SU-DHL-6 (cell line): Measurements from ENCODE around the gene ASTN1.

ENCODE experiments used
- H2AFZ ChIP-seq: fragments of 200-600 bp; sonication (generic); 2 replicates; pipeline ENCODE4 v1.6.1; 2014; ENCODE audit warnings: low read depth, mild to moderate bottlenecking, moderate library complexity, mixed read lengths, antibody characterized with exemption, low read length; ENCODE audit not compliant: severe bottlenecking
- H3F3A ChIP-seq: fragments of 200-600 bp; shearing (Covaris generic); 2 replicates; pipeline ENCODE4 v1.6.0; 2016; ENCODE audit warnings: antibody characterized with exemption, mild to moderate bottlenecking; ENCODE audit not compliant: insufficient read depth
- H3K27ac ChIP-seq: fragments of 200-600 bp; sonication (generic); 2 replicates; pipeline ENCODE4 v1.5.1; 2016; ENCODE audit warnings: low read depth, mild to moderate bottlenecking, low read length, moderate library complexity, mixed read lengths
- H3K27me3 ChIP-seq: fragments of 200-600 bp; sonication (generic), shearing (Covaris generic); 2 replicates; pipeline ENCODE4 v1.6.0; 2014; ENCODE audit warnings: mild to moderate bottlenecking, low read length
- H3K36me3 ChIP-seq: fragments of 200-600 bp; sonication (generic); 2 replicates; pipeline ENCODE4 v1.6.1; 2014; ENCODE audit warnings: mild to moderate bottlenecking, low read length, mixed read lengths
- H3K4me2 ChIP-seq: fragments of 300-600, 200-600 bp; shearing (Covaris generic), sonication (generic); 2 replicates; pipeline ENCODE4 v1.6.0; 2014; ENCODE audit warnings: low read length, low read depth, mild to moderate bottlenecking; ENCODE audit not compliant: poor library complexity, severe bottlenecking
- H3K4me3 ChIP-seq: fragments of 200-600 bp; sonication (generic); 2 replicates; pipeline ENCODE4 v1.5.1; 2014; ENCODE audit warnings: antibody characterized with exemption, low read length, mild to moderate bottlenecking, mixed read lengths; ENCODE audit not compliant: insufficient read depth, poor library complexity, severe bottlenecking
- H3K79me2 ChIP-seq: fragments of 200-600 bp; sonication (generic); 2 replicates; pipeline ENCODE4 v1.6.1; 2014; ENCODE audit warnings: mild to moderate bottlenecking, low read length, moderate library complexity; ENCODE audit not compliant: insufficient read depth
- H3K9ac ChIP-seq: fragments of 200-600 bp; sonication (generic); 2 replicates; pipeline ENCODE4 v1.7.0; 2014; ENCODE audit warnings: mild to moderate bottlenecking, low read length
- H3K9me2 ChIP-seq: fragments of 200-600 bp; sonication (generic); replicated peaks from 2 replicates; pipeline ENCODE4 v1.6.1; 2014; ENCODE audit warnings: low read length; ENCODE audit not compliant: insufficient read depth
- H3K9me3 ChIP-seq: fragments of 200-600 bp; sonication (generic); 2 replicates; pipeline ENCODE4 v1.6.1; 2014; ENCODE audit warnings: low read length, mixed read lengths; ENCODE audit not compliant: insufficient read depth
- H4K20me1 ChIP-seq: fragments of 200-600 bp; sonication (generic); 2 replicates; pipeline ENCODE4 v1.6.1; 2014; ENCODE audit warnings: low read depth, mild to moderate bottlenecking, antibody characterized with exemption, low read length, moderate library complexity, mixed read lengths
- EZH2phosphoT487 ChIP-seq: fragments of 200-600 bp; sonication (generic), shearing (Covaris generic); conservative IDR thresholded peaks from 2 replicates; pipeline ENCODE4 v1.6.1; 2018; ENCODE audit warnings: mild to moderate bottlenecking, antibody characterized with exemption, low read length, moderate library complexity, mixed read lengths
- TF ChIP-seq, protein P1 (sequence below): fragments of 200-600 bp; sonication (generic); IDR thresholded peaks from one replicate; pipeline ENCODE4 v1.5.1; 2017; ENCODE audit warnings: antibody characterized with exemption, mild to moderate bottlenecking, low read length, moderate library complexity; ENCODE audit not compliant: insufficient read depth, poor library complexity, severe bottlenecking

The ASTN1 gene

DNA sequence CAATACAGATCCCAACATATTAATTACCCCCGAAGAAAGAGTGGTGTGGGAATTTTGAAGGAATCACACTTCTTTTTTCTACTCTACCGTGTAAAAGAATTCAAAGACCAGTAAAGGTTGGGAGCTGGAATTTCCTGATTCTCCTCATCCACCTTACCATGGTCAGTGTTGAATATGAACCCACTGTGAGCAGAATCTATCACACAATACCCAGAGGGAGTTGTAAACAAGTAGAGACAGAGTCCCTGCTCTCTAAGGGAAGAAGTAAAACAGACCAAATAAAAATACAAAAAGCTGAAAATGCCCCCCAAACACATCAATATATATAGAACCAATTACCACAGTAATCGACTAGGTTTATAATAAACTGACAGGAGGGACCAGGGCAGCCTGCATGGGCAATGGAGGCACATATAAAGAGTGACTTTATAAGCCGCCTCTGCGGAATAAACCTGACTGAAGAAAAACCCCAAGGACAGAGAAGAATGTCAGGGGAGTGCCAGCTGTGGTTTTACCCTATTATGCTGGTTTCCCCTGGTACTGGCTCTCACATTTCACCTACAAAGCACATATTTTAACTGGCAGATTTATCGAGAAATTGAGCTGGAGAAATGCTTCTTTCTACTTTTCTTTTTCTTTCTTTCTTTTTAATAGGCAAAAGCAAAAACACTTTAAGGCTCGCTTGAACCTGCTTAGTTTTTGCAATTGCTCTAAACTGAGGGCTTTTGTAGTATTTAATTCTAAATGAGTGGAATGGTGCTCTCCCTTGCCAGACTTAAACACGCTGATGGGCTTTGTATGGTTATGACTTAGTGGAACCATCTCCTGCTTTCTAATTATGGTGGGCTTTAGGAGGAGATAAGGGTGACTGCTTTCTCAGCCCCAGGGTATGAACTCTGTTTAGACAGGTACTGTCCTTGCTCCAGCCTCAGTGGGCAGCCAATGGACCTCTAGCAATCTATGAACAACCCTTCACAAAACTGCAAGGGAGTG, 244.8 kb downstream of the ASTN1 start:
- Histone ChIP-seq H2AFZ (no peak overlapping the region), H3F3A (no peaks in the 10 kb centered on the region), H3K4me3 (no peak overlapping the region), H3K27ac (no peak overlapping the region), H3K9me2 (no peaks in the 10 kb centered on the region), H4K20me1 (no peaks in the 10 kb centered on the region), H3K79me2 (no peaks in the 10 kb centered on the region), H3K27me3 (no peaks in the 10 kb centered on the region), H3K9ac (no peak overlapping the region), H3K9me3 (no peaks in the 10 kb centered on the region), H3K4me2 (no peak overlapping the region), H3K36me3 (no peaks in the 10 kb centered on the region)
- no peak for TF ChIP-seq EZH2phosphoT487
- TF ChIP-seq, protein P1, sequence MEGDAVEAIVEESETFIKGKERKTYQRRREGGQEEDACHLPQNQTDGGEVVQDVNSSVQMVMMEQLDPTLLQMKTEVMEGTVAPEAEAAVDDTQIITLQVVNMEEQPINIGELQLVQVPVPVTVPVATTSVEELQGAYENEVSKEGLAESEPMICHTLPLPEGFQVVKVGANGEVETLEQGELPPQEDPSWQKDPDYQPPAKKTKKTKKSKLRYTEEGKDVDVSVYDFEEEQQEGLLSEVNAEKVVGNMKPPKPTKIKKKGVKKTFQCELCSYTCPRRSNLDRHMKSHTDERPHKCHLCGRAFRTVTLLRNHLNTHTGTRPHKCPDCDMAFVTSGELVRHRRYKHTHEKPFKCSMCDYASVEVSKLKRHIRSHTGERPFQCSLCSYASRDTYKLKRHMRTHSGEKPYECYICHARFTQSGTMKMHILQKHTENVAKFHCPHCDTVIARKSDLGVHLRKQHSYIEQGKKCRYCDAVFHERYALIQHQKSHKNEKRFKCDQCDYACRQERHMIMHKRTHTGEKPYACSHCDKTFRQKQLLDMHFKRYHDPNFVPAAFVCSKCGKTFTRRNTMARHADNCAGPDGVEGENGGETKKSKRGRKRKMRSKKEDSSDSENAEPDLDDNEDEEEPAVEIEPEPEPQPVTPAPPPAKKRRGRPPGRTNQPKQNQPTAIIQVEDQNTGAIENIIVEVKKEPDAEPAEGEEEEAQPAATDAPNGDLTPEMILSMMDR: no peak

DNA sequence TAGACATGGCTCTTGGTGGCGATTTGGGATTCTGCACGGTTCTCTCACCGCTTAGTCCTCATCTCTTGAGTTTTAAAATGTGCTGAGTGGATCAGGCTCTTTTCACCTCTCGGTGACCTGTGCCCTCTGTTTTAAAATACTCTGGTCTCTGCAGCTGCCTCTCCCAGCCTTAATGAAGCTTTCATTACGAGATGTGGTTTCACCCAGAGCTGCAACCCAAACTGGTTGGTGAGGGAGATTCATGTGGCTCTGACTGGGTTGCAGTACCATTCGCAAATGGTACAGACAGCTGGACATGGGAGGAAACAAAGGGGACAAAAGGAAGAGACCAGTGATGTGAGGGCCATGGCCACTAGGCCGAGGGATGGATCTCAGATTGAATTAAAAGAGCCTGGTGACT, 258.9 kb downstream of the ASTN1 start:
- no peak overlapping the region for H2AFZ ChIP-seq
- no peaks in the 10 kb centered on the region for H3K9me3 ChIP-seq
- H4K20me1 ChIP-seq: no peaks in the 10 kb centered on the region
- no peaks in the 10 kb centered on the region; the same call in 1 of the 2 replicates for H3K27me3 ChIP-seq
- no peak overlapping the region for H3K27ac ChIP-seq
- no peaks in the 10 kb centered on the region for H3K36me3 ChIP-seq
- no peak overlapping the region for H3K4me2 ChIP-seq
- no peaks in the 10 kb centered on the region for H3K9me2 ChIP-seq
- no peak overlapping the region for H3K9ac ChIP-seq
- no peaks in the 10 kb centered on the region for H3K79me2 ChIP-seq
- no peak for TF ChIP-seq EZH2phosphoT487
- TF ChIP-seq, protein P1: no peak
- no peaks in the 10 kb centered on the region for H3F3A ChIP-seq
- no peak overlapping the region for H3K4me3 ChIP-seq

DNA sequence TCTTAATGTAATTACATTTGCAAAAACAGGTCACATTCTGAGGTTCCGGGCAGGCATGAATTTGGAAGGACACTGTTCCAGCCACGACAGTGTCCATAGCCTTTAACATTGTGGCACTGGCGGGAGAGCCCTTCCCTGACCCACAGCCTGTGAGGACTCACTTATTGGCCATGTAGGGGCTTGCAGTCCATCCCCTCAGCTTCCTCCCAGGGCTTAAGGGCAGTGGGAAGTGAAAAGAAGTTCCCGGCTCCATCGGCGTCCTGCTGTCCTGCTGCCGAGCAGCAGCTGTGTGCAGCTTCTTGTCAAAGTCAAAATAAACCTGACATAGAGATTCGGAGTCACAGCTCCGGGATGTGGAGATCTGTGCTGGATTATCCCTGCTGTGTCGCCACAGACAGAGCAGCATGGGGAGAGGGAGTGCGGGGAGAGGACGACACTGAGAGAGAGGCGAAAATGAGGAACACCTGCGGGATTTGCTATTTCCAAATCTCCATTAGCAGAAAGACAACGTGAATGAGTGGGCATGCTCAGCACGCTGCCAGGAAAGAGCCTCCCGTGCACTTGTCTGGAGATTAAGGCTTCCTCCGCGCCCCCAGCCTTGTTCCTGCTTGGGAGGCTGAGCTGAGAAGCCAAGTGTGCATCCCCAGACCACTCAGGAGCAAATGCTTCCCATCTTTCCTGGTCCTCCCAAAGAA, 260.3 kb downstream of the ASTN1 start:
- no peak overlapping the region for H3K4me3 ChIP-seq

More for the DNA sequence above, 260.3 kb downstream of the ASTN1 start:
- H3K27ac ChIP-seq: no peak overlapping the region
- H4K20me1 ChIP-seq: no peaks in the 10 kb centered on the region
- no peaks in the 10 kb centered on the region for H3K9me3 ChIP-seq
- no peak overlapping the region for H3K9ac ChIP-seq
- no peaks in the 10 kb centered on the region for H3K36me3 ChIP-seq
- no peaks in the 10 kb centered on the region for H3K79me2 ChIP-seq
- TF ChIP-seq, protein P1: no peak
- no peak for TF ChIP-seq EZH2phosphoT487
- H3F3A ChIP-seq: no peaks in the 10 kb centered on the region
- no peaks in the 10 kb centered on the region for H3K9me2 ChIP-seq
- H3K27me3 ChIP-seq: no peaks in the 10 kb centered on the region; the same call in 1 of the 2 replicates
- H3K4me2 ChIP-seq: no peak overlapping the region
- H2AFZ ChIP-seq: no peak overlapping the region
